Measurements from ENCODE around the gene CHRM1. TPM values are rescaled to one million over a fixed set of nuclear protein-coding genes. Genes with fewer than 3 reads are reported as not detected.
"Not testable (repeated sequence)": the region's sequence is repeated elsewhere in the genome, so short reads cannot be mapped to it uniquely, and the experiment has no call there.

Gene CHRM1, protein sequence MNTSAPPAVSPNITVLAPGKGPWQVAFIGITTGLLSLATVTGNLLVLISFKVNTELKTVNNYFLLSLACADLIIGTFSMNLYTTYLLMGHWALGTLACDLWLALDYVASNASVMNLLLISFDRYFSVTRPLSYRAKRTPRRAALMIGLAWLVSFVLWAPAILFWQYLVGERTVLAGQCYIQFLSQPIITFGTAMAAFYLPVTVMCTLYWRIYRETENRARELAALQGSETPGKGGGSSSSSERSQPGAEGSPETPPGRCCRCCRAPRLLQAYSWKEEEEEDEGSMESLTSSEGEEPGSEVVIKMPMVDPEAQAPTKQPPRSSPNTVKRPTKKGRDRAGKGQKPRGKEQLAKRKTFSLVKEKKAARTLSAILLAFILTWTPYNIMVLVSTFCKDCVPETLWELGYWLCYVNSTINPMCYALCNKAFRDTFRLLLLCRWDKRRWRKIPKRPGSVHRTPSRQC
- not detected in 2 replicates for total RNA-seq (2014; rRNA removed; shearing (Covaris generic))

DNA sequence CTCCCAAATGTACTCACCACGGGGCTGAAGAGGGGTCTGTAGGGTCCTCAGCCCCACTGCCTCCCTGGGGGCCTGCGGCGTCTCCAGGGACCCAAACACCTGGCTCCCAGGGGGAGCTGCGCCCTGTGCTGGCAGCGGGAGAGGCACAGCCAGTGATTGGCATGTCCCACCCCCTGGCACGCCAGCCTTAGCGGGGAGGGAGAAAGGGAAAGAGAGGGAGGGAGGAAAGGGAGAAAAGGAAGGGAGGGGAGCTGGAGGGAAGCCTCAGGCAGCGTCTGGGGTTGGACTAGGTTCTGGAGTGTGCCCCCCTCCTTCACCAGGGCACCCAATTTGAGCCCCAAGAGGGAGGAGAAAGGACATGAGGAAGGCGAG is at the start of gene CHRM1:
TSS of gene CHRM1 (minus strand) at position 163 of the 372 bp plus-strand sequence. CDS start 10,263 bp downstream, outside the sequence.
- in situ Hi-C loops (cut with HindIII; ENCODE audit: low sequenced_read_pairs), result loop anchor here (5.0 kb wide), 1 partner anchor 86 kb away; no protein-coding TSS in a partner anchor
- no peak for DNase-seq (ENCODE audit: low spot score)

DNA sequence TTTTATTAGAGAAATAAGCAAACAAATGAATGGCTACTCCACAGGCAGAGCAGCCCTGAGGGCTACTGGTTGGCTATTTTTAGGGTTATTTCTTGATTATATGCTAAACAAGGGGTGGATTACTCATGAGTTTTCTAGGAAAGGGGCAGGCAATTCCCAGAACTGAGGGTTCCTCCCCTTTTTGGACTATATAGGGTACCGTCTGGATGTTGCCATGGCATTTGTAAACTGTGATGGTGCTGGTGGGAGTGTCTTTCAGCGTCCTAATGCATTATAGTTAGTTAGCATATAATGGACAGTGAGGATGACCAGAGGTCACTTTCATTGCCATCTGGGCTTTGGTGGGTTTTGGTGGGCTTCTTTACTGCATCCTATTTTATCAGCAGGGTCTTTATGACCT is 44.4 kb upstream of the CHRM1 start:
- in situ Hi-C loops (cut with HindIII; ENCODE audit: low sequenced_read_pairs), result no loop called here
- no peak for DNase-seq (ENCODE audit: low spot score)

DNA sequence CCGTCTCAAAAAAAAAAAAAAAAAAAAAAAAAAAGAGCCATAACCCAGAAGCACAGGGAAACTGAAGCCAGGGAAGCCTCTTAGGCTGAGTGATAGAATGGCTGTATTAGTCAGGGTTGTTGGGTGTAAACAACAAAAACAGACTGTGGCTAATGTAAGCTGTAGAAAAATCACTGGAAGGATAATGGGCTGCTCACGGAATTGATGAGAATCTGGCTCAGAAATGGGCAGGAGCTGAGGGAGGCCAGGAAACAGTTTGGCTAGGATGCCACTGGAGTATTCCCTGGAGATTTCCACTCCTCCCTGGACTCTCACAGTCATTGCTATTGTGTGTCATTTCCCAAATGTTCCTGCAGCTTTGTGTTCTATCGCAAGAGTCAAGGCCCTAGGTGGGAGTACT is 41.2 kb upstream of the CHRM1 start:
- in situ Hi-C loops (cut with HindIII; ENCODE audit: low sequenced_read_pairs), result no loop called here
- no peak for DNase-seq (ENCODE audit: low spot score)

DNA sequence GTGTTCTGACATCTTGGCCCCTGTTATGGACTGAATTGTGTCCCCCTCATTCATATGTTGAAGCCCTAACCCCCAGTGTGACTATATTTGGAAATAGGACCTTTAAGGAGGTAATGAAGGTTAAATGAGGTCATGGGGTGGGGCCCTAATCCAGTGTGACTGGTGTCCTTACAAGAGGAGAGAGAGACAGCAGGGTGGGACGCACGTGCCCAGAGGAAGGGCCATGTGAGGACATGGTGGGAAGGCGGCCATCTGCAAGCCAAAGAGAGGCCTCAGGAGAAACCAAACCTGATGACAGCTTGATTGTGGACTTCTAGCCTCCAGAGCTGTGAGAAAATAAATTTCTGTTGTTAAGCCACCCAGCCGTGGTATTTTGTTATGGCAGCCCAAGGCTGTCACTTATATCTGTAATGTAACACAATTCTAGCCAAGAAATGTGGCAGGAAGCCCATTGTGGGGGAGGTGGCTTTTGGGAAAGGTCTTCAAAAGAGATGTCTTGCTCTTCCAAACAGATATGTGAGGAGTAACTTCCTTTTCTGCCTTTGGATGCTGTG is 39.9 kb upstream of the CHRM1 start:
- in situ Hi-C loops (cut with HindIII; ENCODE audit: low sequenced_read_pairs), result no loop called here
- no peak for DNase-seq (ENCODE audit: low spot score)

DNA sequence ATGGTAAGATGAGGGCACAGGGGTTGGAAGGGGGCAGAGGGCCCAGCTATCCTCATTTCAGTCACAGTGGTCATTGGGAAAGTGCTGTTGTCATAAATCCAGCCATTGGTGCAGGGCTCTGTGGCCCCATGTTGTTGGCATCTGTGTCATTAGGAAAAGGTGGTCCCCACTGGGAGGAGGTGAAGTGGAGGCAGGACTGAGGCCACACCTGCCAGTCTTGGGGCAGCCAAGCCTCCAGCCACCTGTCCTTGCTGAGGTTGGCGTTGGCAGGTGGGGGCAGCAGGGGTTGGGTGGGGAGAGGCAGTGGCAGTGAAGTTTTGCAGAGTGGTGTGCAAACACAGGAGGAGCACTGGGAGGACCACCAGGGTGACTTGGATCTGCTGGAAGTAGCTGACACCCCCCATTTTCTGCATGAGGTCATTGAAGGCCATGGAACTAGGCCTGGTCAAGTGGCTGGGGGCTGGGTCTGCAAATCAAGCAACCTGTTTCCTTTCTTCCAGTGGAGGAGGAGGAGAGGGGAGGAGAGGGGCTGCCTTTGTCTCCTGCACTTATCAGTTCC is 38.3 kb upstream of the CHRM1 start:
- DNase-seq (ENCODE audit: low spot score), result no peak
- in situ Hi-C loops (cut with HindIII; ENCODE audit: low sequenced_read_pairs), result no loop called here

DNA sequence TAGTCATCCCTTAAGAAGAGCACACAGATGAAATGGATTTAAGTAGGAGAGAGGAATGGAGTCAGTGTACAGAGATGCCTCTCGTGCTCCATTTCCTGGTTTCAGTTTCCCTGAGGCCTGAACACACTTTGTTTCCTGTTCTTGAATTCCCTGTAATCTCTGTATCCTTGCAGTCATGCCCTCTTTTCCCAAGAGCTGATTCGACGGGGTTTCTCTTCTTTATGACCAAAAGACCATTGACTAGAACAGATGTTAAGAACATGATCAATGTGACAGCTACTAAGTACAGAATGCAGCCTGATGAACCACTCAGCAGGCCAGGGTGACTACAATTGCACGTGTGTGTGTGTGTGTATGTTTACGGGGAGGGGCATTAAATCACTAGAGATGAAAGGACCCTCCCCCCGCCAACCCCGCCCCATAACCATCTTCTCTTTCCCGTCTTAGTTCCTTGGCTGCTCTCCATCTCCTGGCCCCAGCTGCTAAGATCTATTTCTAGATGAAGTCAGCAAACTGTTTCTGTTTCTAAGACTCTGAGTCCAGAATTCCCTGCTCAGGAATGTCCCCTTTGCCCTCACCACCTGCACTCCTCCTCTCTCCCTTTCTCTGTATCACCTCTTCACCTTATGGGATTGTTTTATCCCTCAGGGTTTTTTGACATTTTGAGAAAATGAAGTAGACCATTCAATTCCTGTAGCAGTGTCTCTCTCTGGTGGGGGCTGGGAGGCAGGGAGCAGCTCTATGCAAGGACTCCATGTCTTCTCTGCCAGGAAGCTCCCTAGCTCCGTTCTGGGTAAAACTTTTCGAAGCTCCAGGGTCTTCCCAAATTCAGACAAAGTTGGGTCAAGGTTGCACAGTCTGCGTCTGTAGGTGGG is 37.6 kb upstream of the CHRM1 start:
- DNase-seq (ENCODE audit: low spot score), result no peak
- in situ Hi-C loops (cut with HindIII; ENCODE audit: low sequenced_read_pairs), result no loop called here

DNA sequence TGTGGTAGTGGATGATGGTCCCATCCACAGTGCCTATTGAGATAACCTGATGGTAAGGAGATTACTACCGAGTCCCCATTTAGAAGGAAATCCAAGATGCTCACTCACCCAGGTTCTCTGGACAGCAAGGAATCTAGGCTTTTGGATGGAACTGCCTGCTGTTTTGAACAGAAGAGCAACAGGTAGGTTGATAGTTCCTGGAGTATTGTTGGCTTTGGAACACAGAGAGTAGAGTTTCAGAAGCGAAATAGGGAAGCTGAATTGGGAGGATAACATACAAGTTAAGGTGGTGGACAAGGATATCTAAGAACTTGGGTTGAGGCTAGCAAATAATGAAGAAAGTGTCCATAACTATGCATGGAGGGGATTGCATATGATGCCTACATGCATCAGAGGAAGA is 36.0 kb upstream of the CHRM1 start:
- DNase-seq (ENCODE audit: low spot score), result no peak
- in situ Hi-C loops (cut with HindIII; ENCODE audit: low sequenced_read_pairs), result no loop called here

DNA sequence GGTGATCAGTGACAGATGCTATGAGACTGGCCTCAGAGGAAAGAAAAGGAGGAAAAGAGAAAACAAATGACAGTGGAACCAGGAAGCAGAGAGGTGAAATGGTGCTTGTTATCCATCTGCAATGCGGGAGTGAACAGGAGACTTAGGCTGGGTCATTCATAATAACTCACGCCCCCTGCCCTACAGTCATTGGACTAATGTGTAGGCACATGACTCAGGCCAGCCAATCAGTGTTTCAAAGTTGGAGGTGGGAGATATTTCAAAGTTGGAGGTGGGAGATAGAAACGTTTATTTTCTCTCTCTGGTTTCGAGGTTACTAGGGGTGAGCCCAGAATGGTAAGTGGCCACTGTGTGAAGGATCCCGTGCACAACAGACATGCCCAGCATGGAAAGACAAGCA is 33.3 kb upstream of the CHRM1 start:
- DNase-seq (ENCODE audit: low spot score), result no peak
- in situ Hi-C loops (cut with HindIII; ENCODE audit: low sequenced_read_pairs), result no loop called here

DNA sequence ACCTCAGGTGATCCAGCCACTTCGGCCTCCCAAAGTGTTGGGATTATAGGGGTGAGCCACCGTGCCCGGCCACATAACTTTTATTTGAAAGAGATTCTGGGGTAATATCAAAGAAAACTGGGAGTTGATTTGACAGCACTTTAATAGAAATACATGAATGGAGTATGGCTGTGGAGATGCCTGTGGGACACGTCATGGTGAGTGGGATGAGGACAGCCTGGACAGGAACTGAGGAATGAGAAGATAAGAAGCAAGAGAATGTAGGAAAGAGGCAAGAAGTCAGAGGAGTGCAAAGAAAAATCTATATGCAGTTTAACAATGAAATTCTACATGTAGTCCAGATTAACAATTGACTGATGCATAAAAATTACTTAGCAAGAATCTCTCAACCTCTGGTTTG is 32.6 kb upstream of the CHRM1 start:
- in situ Hi-C loops (cut with HindIII; ENCODE audit: low sequenced_read_pairs), result no loop called here
- no peak for DNase-seq (ENCODE audit: low spot score)

DNA sequence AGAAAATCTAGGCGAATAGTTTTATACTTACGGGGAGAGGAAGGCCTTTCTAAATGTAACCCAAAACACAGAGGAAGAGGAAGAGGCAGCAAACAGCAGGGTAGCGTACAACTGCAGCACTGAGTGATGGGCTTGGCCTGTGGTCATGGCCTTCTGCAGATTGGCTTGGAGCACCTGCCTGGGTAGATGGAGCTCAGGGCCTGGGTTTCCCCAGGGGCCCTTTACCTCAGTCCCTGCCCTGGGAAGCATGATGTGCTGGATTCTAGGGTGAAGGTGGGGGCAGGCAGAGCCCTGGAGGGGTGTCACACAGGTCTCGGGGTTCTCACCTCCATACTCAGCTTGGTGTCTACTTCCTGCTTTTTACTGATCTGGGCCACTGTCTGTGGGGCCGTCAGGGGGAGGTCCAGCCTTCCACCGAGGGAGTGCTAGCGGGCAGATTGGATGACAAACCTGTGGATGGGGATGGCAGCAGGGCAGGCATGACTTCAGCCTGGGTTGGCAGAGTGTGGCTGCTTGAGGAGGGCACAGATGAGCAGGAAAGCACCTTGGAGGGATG is 27.7 kb upstream of the CHRM1 start:
- DNase-seq (ENCODE audit: low spot score), result no peak
- in situ Hi-C loops (cut with HindIII; ENCODE audit: low sequenced_read_pairs), result no loop called here

DNA sequence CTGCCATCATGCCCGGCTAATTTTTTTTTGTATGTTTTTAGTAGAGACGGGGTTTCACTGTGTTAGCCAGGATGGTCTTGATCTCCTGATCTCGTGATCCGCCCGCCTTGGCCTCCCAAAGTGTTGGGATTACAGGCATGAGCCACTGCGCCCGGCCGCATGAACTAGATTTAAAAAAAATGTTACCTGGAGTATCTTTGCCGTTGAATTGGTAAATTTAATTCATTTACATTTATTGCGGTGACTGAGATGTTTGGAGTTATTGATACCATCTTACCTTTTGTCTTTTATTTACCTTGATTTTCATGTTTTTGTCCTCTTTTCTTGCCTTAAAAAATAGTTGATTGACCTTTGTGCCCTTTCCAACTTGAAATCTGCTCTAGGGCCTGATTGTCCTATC is 24.4 kb upstream of the CHRM1 start:
- DNase-seq (ENCODE audit: low spot score); in situ Hi-C loops (cut with HindIII; ENCODE audit: low sequenced_read_pairs): not testable (repeated sequence)

DNA sequence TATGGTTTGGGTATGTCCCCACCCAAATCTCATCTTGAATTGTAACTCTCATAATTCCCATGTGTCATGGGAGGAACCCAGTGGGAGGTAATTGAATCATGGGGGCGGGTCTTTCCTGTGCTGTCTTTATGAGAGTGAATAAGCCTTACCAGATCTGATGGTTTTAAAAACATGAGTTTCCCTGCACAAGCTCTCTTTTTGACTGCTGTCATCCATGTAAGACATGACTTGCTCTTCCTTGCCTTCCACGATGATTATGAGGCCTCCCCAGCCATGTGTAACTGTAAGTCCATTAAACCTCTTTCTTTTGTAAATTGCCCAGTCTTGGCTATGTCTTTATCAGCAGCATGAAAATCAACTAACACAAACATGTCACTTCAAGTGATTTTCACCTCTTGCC is 16.4 kb upstream of the CHRM1 start:
- in situ Hi-C loops (cut with HindIII; ENCODE audit: low sequenced_read_pairs), result not testable (repeated sequence)

DNA sequence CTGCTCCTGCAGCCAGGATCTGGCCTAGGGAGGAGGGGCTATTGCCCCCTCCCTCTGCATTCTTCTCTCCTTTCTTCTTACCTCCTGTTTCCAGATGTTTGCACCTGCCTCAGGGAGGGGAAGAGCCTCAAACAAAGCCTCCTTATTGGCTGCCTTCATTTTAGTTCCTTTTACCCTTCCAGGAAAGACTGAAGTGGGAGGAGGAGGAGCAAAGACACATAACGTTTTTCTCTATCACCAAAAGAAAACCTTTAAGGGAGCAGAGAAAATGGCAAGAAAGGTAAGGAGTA is 13.3 kb upstream of the CHRM1 start:
- in situ Hi-C loops (cut with HindIII; ENCODE audit: low sequenced_read_pairs), result no loop called here
- no peak for DNase-seq (ENCODE audit: low spot score)

More for the DNA sequence above, 16.4 kb upstream of the CHRM1 start:
- not testable (repeated sequence) for DNase-seq (ENCODE audit: low spot score)

DNA sequence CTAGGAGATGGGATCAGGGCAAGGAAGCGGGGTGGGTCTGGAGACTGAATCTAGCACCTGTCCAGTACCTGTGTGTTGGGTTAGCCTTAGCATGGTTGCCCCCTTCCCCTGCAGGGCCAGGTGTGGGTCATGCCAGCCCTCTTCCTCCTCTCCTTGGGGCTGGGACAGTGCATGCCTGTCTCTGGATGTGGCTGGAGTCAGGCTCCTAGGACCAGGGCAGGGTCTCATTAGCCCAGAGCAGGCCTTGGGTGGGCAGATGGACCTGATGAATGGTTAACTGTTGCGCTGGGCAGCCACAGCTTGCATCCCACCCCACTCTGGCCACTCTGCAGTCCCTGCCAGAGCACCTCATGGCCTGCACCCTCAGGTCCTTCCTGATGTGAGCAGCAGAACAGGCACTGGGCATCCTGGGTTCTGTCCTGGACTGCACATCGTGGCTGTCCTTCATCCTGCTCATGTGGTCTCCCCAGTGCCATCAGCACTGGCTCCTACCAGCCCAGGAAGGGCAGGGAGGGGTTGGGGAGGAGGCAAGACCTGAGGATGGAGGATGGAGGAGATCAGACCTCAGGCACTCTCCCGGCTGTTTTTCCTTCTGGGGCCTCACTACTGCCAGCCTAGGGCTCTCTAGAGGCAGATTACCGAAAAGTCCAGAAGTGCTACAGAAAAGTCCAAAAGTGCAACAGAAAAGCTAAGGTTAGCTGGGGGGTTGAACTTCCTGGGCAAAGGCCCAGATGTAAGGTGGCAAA is 12.8 kb upstream of the CHRM1 start:
- no peak for DNase-seq (ENCODE audit: low spot score)
- in situ Hi-C loops (cut with HindIII; ENCODE audit: low sequenced_read_pairs), result no loop called here

DNA sequence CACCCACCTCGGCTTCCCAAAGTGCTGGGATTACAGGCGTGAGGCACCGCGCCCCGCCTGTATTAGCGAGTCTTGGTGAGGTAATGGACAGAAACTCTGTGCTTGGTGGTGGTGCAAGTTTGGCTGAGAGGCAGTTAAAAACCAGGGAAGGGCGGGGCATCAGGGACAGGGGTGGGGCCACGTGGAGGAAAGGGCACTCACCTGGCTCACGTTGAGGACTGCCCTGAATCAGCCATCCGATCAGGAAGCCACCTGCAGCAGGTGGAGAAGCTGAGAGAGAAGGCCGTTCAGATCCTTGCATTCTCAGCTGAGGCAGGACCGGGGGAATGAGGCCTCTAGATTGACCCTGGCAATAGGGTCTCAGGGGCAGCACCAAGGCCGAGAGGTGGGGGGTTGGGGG is 12.1 kb upstream of the CHRM1 start:
- no peak for DNase-seq (ENCODE audit: low spot score)
- in situ Hi-C loops (cut with HindIII; ENCODE audit: low sequenced_read_pairs), result no loop called here

DNA sequence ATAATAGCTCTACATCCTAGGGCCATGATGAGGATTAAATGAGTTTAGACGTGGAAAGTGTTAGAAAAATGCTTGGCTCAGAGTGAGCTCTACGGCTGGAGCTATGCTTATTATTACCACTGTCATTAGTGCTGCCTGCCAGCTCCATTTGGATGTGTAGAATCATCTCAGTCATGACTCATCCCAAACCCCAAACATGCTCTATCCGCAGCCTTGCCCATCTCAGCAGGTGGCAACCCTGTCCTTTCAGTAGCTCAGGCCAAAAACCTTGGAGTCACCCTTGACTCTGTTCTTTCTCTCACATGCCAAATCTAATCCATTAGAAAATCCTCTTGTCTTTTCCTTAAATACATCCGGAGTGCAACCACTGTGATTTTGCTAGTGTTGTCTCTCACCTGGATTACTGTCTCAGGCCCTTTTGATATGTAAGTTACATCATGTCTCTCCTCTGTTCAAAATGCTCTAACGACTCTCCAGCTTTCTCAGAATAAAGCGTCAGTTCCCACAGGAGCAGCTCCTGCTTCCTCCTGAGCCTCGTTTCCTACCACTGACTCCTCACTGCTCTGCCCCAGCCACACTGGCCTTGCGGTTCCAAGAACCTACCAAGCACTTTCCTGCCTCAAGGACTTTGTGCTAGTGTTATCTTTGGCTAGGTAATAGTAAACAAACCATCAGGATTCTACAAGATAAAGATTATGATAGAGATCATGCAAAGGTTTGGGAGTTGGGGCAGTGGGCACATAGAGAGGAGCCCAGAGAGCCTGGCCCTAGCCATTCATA is 10.5 kb upstream of the CHRM1 start:
- in situ Hi-C loops (cut with HindIII; ENCODE audit: low sequenced_read_pairs), result no loop called here

DNA sequence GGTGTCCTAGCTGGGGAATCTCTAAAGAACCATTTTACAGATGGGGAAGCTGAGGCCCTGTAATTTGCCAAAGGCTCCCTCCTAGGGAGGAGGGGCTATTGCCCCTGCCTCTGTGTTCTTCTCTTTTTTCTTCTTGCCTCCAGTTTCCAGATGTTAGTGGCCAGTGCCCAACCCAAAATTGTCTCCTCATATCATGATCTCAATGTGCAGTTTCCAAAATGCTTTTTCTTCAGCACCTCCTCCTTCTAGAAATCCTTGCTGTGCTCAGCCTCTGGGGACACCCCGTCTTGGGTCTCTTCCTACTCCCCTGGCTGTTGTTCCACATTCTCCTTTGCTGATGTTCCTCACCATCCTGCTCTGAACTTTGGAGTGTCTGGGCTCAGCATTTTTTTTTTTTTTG is 9.5 kb upstream of the CHRM1 start:
- in situ Hi-C loops (cut with HindIII; ENCODE audit: low sequenced_read_pairs), result no loop called here
- DNase-seq (ENCODE audit: low spot score), result no peak

More for the DNA sequence above, 10.5 kb upstream of the CHRM1 start:
- no peak for DNase-seq (ENCODE audit: low spot score)

DNA sequence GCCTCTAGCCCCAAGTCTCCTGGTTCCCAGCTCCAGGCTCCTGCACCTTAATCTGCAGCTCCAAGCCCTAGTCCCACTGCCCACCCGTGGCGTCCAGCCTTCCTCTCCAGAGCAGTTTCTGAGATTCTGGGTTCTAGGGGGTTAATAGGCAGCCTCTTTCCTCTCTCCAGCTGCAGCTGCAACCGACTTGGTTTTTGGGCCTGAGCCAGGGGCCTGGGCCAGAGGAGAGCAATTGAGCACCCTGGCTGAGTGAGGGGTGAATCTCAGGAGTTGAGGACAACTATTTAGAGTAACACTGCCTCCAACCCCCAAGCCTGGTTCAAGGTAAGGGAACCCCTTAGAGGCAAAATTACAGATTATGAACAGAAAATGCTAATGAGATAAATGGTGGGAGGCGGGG is 9.0 kb upstream of the CHRM1 start:
- no peak for DNase-seq (ENCODE audit: low spot score)

More for the DNA sequence above, 9.0 kb upstream of the CHRM1 start:
- in situ Hi-C loops (cut with HindIII; ENCODE audit: low sequenced_read_pairs), result no loop called here

Measured in G401 (cell line).